Heart left ventricle (tissue), 16 donors: ENCODE results near the gene CGRRF1. TPM values are rescaled to one million over a fixed set of nuclear protein-coding genes. Genes with fewer than 3 reads are reported as not detected.

Experiments
- ATAC-seq, 4 donors: fragments of 200-7000 bp; cut with Tn5 transposase; one replicate each; pipeline ENCODE4 v1.9.1; 2020 to 2022; ENCODE audit warnings: moderate library complexity in 4 of 4, mild to moderate bottlenecking in 3 of 4, moderate number of reproducible peaks in 1 of 4
- DNase-seq, 5 donors: peaks; one replicate each; pipeline ENCODE4 v3.0.0-alpha.2; 2020
- H3K27ac ChIP-seq, 12 donors: fragments of 200-600 bp; sonication (generic) in 4 of 12; one replicate each; pipeline versions ENCODE4 v1.5.0 to v1.8.0; 2016 to 2022; ENCODE audit warnings: mild to moderate bottlenecking in 2 of 12
- H3K27me3 ChIP-seq, 9 donors: fragments of 200-600 bp; sonication (generic) in 2 of 9; one replicate each; pipeline versions ENCODE4 v1.5.1 to v1.8.0; 2016 to 2022; ENCODE audit warnings: mild to moderate bottlenecking in 3 of 9
- H3K36me3 ChIP-seq, 9 donors: fragments of 200-600 bp; sonication (generic) in 2 of 9; one replicate each; pipeline versions ENCODE4 v1.5.0 to v1.8.0; 2018 to 2022; ENCODE audit warnings: mild to moderate bottlenecking in 2 of 9
- H3K4me1 ChIP-seq, 12 donors: fragments of 200-600 bp; sonication (generic) in 4 of 12; one replicate each; pipeline versions ENCODE4 v1.5.0 to v1.8.0; 2016 to 2022; ENCODE audit warnings: mild to moderate bottlenecking in 3 of 12
- H3K4me3 ChIP-seq, 12 donors: fragments of 200-600 bp; sonication (generic) in 4 of 12; one replicate each; pipeline versions ENCODE4 v1.5.0 to v1.8.0; 2017 to 2022; ENCODE audit warnings: mild to moderate bottlenecking in 9 of 12, moderate library complexity in 4 of 12
- H3K9me3 ChIP-seq, 12 donors: fragments of 200-600 bp; sonication (generic) in 4 of 12; one replicate each; pipeline versions ENCODE4 v1.5.0 to v1.8.0; 2016 to 2022; ENCODE audit warnings: mild to moderate bottlenecking in 1 of 12
- CTCF ChIP-seq, 12 donors: fragments of 200-600 bp; sonication (generic) in 4 of 12; IDR thresholded peaks; one replicate each; pipeline versions ENCODE4 v1.5.0 to v1.8.0; 2018 to 2022; ENCODE audit warnings: antibody characterized with exemption in 12 of 12, mild to moderate bottlenecking in 5 of 12
- POLR2A ChIP-seq, 2 donors: fragments of 450-650 bp; IDR thresholded peaks; one replicate each; pipeline ENCODE4 v1.6.1; 2017; ENCODE audit warnings: antibody characterized with exemption in 2 of 2, mild to moderate bottlenecking in 2 of 2, moderate library complexity in 2 of 2
- WGBS, 4 donors: extraction: QIAGEN DNeasy Blood & Tissue Kit in 2 of 4; methylation state at CpG; one replicate each; pipeline versions ENCODE4 v1.1.5 to v1.1.7; 2013 to 2018; 5-methylcytosine and 5-hydroxymethylcytosine counted together
- intact Hi-C, 10 donors: fragments of 100-400 bp; cut with DNase I; formaldehyde crosslinking; loops; one replicate each; pipeline versions ENCODE4 v1.11.1 to v1.14.2; 2022
- polyA plus RNA-seq, 2 donors: library from polyadenylated mRNA; stranded (reverse); fragments of 200-250 nt; gene quantifications; one replicate each; pipeline ENCODE4 v1.2.3, GENCODE V29; 2013
- total RNA-seq, 9 donors: library from RNA; depleted of rRNA in 2 of 9; stranded (reverse); fragments of >200 nt in 2 of 9; fragmentation: NEBNext Ultra II Directional in 3 of 9; extraction: Animal tissue kit (Norgen Biotek cat#: 25700) in 3 of 9; gene quantifications; one replicate each; pipeline versions ENCODE4 v1.1.0 to v1.2.4, GENCODE V29; 2016 to 2023
- donor health status: ischemic (EF 13 %, LVEDD 7.1; RV severe dilation, severe dysfunction).
- donor health status: healthy with polysubstance abuse.
- donor health status: DM: no; HTN: yes; CAD: no.
- donor health status: DM: no; HTN: no; CAD: no.
- donor health status: ischemic (EF 25% LVEDD 6.9; RV normal size, moderate dysfunction).
- donor health status: ischemic (EF 25% LVEDD 5.7; RV mildly dilated, moderate dysfunction).
- donor health status: healthy.
- donor health status: DM: yes; HTN: yes; CAD: no.
- donor health status: ischemic (EF 35%, LVEDD 5.7; RV mildly dilated, moderate dysfunction).
- donor health status: nonischemic (EF 11% LVEDD 7.7; RV severe dilation, severe dysfunction).
- donor health status: DM: yes; HTN: yes; CAD: no.
- donor health status: PGD.
- donor health status: ischemic (EF 29% LVEDD 5.4; RV normal size, mild dysfunction).
- donor health status: nonischemic (EF 23%, LVEDD 6.1; RV moderate dilation, normal function).

CGRRF1 gene
- total and polyA plus RNA-seq, 11 donors, result 10.6 to 28.2 (median 16.6) TPM

GRCh38 chr14:54535646-54536045 is 25.9 kb downstream of the CGRRF1 start:
- Histone ChIP-seq H3K4me1 (peaks cover 0 to 7% (median 0%) of the 10 kb centered on the region in 12 donors), H3K4me3 (no peak overlapping the region), H3K27ac (no peak overlapping the region), H3K27me3 (no peaks in the 10 kb centered on the region), H3K36me3 (peaks cover 0 to 65% (median 50%) of the 10 kb centered on the region in 9 donors), H3K9me3 (no peaks in the 10 kb centered on the region)
- 33 to 44% (median 39%) methylated on average over 2 of the region's 2 CpGs for WGBS, 4 donors
- TF ChIP-seq CTCF (IDR thresholded peaks at IDR 0.05) (no peak), POLR2A (IDR thresholded peaks at IDR 0.05) (no peak)
- DNase-seq (no peak), ATAC-seq (no peak)
- intact Hi-C loops, result no loop called here

GRCh38 chr14:54537651-54538050 is 27.9 kb downstream of the CGRRF1 start:
- no peak for TF ChIP-seq CTCF (IDR thresholded peaks at IDR 0.05)
- TF ChIP-seq POLR2A (IDR thresholded peaks at IDR 0.05), result no peak
- no peaks in the 10 kb centered on the region for H3K27me3 ChIP-seq
- H3K4me1 ChIP-seq, result peaks cover 0 to 7% (median 0%) of the 10 kb centered on the region in 12 donors
- DNase-seq, result no peak
- peaks cover 0 to 60% (median 36%) of the 10 kb centered on the region in 9 donors for H3K36me3 ChIP-seq
- intact Hi-C loops, result no loop called here
- no peak for ATAC-seq
- H3K9me3 ChIP-seq, result no peaks in the 10 kb centered on the region
- no peak overlapping the region for H3K4me3 ChIP-seq
- WGBS, 4 donors, result 95 to 98% (median 97%) methylated on average over 2 of the region's 2 CpGs
- no peak overlapping the region for H3K27ac ChIP-seq

- peaks cover 0 to 56% (median 36%) of the 10 kb centered on the region in 9 donors for H3K36me3 ChIP-seq
- no peak overlapping the region for H3K27ac ChIP-seq
- peaks cover 0 to 7% (median 0%) of the 10 kb centered on the region in 12 donors for H3K4me1 ChIP-seq
- no peak for DNase-seq
- TF ChIP-seq CTCF (IDR thresholded peaks at IDR 0.05), result no peak
- TF ChIP-seq POLR2A (IDR thresholded peaks at IDR 0.05), result no peak
- H3K27me3 ChIP-seq, result no peaks in the 10 kb centered on the region
- H3K4me3 ChIP-seq, result no peak overlapping the region
- 95 to 99% (median 97%) methylated on average over 3 of the region's 3 CpGs for WGBS, 4 donors
- H3K9me3 ChIP-seq, result no peaks in the 10 kb centered on the region
- intact Hi-C loops, result no loop called here
- no peak for ATAC-seq
Measured at GRCh38 chr14:54538055-54538454, 28.3 kb downstream of the CGRRF1 start.

GRCh38 chr14:54547583-54547982 is 37.9 kb downstream of the CGRRF1 start:
- Histone ChIP-seq H3K36me3 (no peaks in the 10 kb centered on the region), H3K27ac (no peak overlapping the region), H3K9me3 (no peaks in the 10 kb centered on the region), H3K4me3 (no peak overlapping the region), H3K4me1 (no peaks in the 10 kb centered on the region), H3K27me3 (no peaks in the 10 kb centered on the region)
- DNase-seq (no peak), ATAC-seq (no peak)
- WGBS, 4 donors, result 96 to 98% (median 96%) methylated on average over 3 of the region's 3 CpGs
- intact Hi-C loops, result no loop called here
- no peak for TF ChIP-seq POLR2A (IDR thresholded peaks at IDR 0.05)
- no peak for TF ChIP-seq CTCF (IDR thresholded peaks at IDR 0.05)
